Thymus (tissue), 11 donors: ENCODE results near the gene COL16A1. TPM values are rescaled to one million over a fixed set of nuclear protein-coding genes. Genes with fewer than 3 reads are reported as not detected.

Experiments
- DNase-seq, 9 donors: peaks; one replicate each; pipeline ENCODE4 v3.0.0-alpha.2; 2013; ENCODE audit warnings: low spot score in 9 of 9, low read depth in 6 of 9, missing footprints in 1 of 9
- H3K27ac ChIP-seq, 2 donors: one replicate each; pipeline ENCODE4 v1.5.1; 2013; ENCODE audit warnings: control low read depth in 1 of 2, low read depth in 1 of 2, low read length in 1 of 2, mild to moderate bottlenecking in 1 of 2, moderate library complexity in 1 of 2
- H3K27me3 ChIP-seq, 2 donors: one replicate each; pipeline ENCODE4 v1.5.1; 2013; ENCODE audit warnings: low read length in 1 of 2; ENCODE audit not compliant: control insufficient read depth in 2 of 2, insufficient read depth in 1 of 2
- H3K36me3 ChIP-seq, 2 donors: one replicate each; pipeline ENCODE4 v1.5.1; 2013; ENCODE audit warnings: low read length in 1 of 2, mild to moderate bottlenecking in 1 of 2, moderate library complexity in 1 of 2; ENCODE audit not compliant: control insufficient read depth in 2 of 2, insufficient read depth in 2 of 2
- H3K4me1 ChIP-seq, 2 donors: one replicate each; pipeline ENCODE4 v1.5.1; 2013; ENCODE audit warnings: low read length in 2 of 2; ENCODE audit not compliant: control insufficient read depth in 2 of 2, insufficient read depth in 2 of 2
- H3K4me3 ChIP-seq, 2 donors: one replicate each; pipeline ENCODE4 v1.5.1; 2013; ENCODE audit warnings: low read length in 2 of 2, control low read depth in 1 of 2, mild to moderate bottlenecking in 1 of 2
- H3K9me3 ChIP-seq, 2 donors: one replicate each; pipeline ENCODE4 v1.5.1; 2013; ENCODE audit warnings: low read length in 1 of 2, mild to moderate bottlenecking in 1 of 2; ENCODE audit not compliant: control insufficient read depth in 2 of 2, insufficient read depth in 1 of 2
- WGBS: extraction: QIAGEN DNeasy Blood & Tissue Kit; methylation state at CpG from one replicate; pipeline ENCODE4 v1.1.7; 2013; 5-methylcytosine and 5-hydroxymethylcytosine counted together
- polyA plus RNA-seq: library from polyadenylated mRNA; stranded (reverse); fragments of 200-250 nt; gene quantifications from one replicate; pipeline ENCODE4 v1.2.3, GENCODE V29; 2013
- total RNA-seq: library from RNA; stranded (reverse); fragments of 120-200 nt; gene quantifications from one replicate; pipeline ENCODE4 v1.2.4, GENCODE V29; 2013
- donor health status: healthy.

The COL16A1 gene
- total and polyA plus RNA-seq, 2 donors, result 32.9 to 39.3 TPM

DNA sequence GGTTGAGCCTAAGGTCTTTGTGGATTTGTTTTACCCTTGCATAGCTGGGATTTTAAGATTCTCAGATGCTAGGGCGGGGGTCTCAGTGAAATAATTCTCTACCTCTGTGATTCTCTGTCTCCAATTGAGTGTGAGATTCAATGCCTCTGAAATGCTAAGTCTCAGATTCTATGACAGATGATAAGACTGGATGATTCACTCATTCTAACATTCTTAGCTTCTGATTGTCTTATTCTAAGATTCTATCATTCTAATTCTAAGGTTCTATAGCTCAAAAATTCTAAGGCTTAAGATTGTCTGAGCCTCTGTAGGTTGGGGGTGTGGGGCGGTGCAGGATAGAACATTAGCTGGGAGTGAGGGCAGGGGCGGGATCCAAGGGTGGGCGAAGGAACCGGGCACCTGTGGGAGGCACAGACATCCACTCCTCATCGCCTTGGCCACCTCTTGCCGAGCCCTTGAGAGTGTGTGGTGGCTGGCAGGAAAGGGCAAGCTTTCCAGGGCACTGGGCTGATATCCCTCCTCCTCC is 30.8 kb upstream of the COL16A1 start:
- Histone ChIP-seq H3K27me3 (no peaks in the 10 kb centered on the region), H3K9me3 (no peaks in the 10 kb centered on the region), H3K4me3 (no peak overlapping the region), H3K36me3 (peaks cover 8 to 89% of the 10 kb centered on the region in 2 donors), H3K4me1 (peaks cover 0 to 10% of the 10 kb centered on the region in 2 donors), H3K27ac (no peak overlapping the region)
- DNase-seq, result no peak
- WGBS, result 97% methylated on average over 7 of the region's 7 CpGs

DNA sequence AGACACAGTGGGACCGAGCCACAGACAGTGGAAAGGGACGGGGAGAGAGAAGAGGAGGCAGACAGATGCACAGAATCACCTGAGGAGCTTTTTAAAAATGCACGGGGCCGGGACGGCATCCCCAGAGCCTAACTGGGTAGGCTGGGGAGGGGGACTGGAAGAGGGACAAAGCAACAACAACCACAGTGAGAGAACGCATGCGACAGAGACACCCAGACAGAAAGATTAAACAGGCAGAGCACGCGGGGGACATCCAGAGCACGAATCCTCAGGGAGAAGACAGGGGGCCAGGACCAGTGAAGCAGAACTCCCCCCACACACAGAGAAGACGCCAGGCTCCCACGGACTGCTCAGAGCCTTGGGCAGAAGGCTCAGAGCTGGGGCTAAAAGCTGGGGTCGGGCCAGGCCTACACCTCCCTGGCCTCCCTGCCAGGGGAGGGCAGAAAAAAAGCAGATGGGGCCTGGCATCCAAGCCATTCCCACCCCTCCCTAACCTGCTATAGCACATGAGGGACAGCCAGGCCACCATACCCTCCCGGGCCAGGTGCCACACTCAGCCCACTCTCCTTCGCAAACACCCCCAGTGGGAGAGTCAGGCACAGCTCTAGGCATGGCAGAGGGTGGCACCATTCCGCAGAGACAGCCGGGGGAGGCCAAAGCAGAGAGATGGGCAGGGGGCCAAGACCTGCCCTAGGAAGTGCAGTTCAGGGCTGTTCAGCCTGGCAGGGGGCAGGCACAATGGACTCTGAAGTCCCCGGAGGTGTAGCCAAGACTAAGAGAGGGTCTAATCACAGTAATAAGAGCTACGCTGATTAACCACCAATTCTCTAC is 29.8 kb upstream of the COL16A1 start:
- H3K27me3 ChIP-seq, result no peaks in the 10 kb centered on the region
- H3K4me1 ChIP-seq, result no peaks in the 10 kb centered on the region
- DNase-seq, result no peak
- peaks cover 8 to 84% of the 10 kb centered on the region in 2 donors for H3K36me3 ChIP-seq
- H3K9me3 ChIP-seq, result no peaks in the 10 kb centered on the region
- H3K27ac ChIP-seq, result no peak overlapping the region
- no peak overlapping the region for H3K4me3 ChIP-seq
- 93% methylated on average over 19 of the region's 19 CpGs for WGBS

DNA sequence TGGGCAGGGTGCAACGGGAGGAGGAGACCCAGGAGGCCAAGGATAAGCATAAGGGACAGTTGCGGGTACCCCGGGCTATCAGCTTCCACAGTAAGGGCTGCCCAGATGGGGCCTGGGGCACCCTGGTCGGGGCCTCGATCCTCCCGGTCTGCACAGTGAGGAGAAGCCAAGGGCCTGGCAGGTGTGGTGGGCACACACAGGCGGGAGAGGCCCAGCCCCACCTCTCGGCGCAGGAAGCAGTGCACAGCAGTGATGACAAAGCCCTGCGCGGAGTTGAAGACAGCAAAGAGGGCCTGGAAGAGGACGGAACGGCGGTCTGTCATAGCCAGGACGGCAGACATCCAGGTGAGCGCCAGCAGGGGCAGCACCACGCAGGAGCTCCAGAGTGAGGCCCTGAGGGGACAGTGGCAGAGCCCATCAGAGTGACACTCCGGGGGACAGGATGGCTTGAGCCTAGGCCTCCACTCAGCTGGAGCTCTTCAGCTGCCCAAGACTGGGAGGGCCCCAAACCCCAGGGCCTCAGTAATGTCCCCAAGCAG is 29.0 kb upstream of the COL16A1 start:
- 97% methylated on average over 18 of the region's 18 CpGs for WGBS
- H3K27ac ChIP-seq, result no peak overlapping the region
- H3K9me3 ChIP-seq, result no peaks in the 10 kb centered on the region
- no peaks in the 10 kb centered on the region for H3K27me3 ChIP-seq
- H3K36me3 ChIP-seq, result peaks cover 5 to 84% of the 10 kb centered on the region in 2 donors
- H3K4me3 ChIP-seq, result no peak overlapping the region
- DNase-seq, result no peak
- no peaks in the 10 kb centered on the region for H3K4me1 ChIP-seq

DNA sequence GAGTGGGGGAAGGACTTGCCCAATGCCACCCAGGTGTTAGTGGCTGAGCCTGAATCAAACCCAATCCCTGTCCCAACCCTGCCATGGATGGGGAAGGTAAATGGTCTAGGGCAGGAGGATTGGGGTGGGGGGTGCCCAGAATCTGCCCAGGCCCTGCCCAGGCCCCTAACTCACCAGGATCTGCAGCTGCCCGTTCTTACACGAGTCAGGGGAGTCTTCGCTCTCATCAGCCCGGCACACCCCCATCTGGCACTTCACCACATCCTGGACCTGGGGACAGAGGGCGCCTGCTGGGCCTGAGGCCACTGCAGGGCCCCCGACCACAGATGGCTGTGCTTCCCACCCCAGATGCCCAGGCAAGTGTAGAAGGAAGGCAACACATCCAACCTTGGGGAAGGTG is 28.5 kb upstream of the COL16A1 start:
- no peak overlapping the region for H3K4me3 ChIP-seq
- DNase-seq, result no peak
- no peaks in the 10 kb centered on the region for H3K4me1 ChIP-seq
- H3K9me3 ChIP-seq, result no peaks in the 10 kb centered on the region
- H3K27me3 ChIP-seq, result no peaks in the 10 kb centered on the region
- peaks cover 5 to 84% of the 10 kb centered on the region in 2 donors for H3K36me3 ChIP-seq
- 56% methylated on average over 6 of the region's 6 CpGs for WGBS
- H3K27ac ChIP-seq, result no peak overlapping the region

DNA sequence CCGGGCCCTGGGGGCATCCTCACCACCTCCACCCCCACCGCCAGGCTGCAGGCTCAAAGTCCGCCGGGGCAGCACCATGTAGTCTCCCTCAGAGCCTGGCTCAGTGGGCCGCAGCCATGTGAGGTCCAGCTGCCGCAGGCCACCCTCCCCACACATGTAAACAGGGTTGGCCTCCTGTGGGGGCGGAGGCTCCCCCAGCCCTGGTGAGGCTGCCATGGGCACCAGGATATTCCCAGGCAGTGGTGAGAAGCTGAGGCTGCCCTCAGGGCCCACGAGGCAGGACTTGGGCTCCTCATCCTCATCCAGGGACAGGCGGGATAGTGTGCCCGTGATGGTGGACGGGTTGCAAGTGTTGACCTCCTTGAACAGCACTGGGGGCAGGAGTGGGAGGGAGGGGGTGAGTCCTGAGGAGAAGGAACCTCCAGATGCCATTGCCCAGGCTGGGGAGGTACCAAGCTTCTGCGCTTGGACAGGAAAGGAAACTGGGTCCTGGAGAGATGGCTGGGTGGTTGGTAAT is 27.3 kb upstream of the COL16A1 start:
- no peak overlapping the region for H3K4me3 ChIP-seq
- H3K4me1 ChIP-seq, result no peaks in the 10 kb centered on the region
- H3K27me3 ChIP-seq, result no peaks in the 10 kb centered on the region
- no peak overlapping the region for H3K27ac ChIP-seq
- no peaks in the 10 kb centered on the region for H3K9me3 ChIP-seq
- WGBS, result 97% methylated on average over 12 of the region's 12 CpGs
- no peak for DNase-seq
- H3K36me3 ChIP-seq, result peaks cover 5 to 81% of the 10 kb centered on the region in 2 donors

DNA sequence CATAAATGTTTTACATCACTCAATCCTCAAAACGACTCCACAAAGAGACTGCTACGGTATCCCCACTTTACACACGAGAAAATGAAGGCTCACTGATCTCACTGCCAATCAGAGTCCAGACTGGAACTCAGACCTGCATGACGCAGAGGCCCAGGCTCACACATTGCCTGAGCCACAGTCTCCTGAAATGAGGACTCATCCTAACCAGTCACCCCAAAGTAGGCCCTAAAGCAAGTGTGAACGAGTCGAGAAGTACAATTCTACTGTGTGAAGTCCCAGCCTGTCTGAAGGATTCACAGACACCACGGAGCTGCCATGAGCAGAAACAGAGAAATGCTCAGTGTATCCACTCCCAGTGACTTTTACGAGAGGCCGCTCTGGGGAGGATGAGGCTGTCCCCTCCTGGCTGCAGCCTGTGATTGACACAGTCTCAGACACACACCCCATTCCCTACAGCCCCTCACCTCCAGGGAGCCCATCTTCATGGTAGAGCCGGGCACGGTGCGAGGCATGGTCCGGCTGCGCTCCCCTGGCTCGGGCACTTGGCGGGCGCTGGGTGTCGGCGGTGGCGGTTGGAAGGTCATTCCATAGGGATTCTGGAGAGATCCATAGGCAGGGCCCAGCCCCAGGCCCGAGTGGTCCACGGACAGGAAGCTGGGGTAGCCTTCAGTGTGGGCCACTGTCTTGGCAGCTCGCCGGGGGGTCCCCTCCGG is 26.7 kb upstream of the COL16A1 start:
- 95% methylated on average over 25 of the region's 25 CpGs for WGBS
- H3K4me1 ChIP-seq, result peaks cover 0 to 5% of the 10 kb centered on the region in 2 donors
- no peak overlapping the region for H3K27ac ChIP-seq
- DNase-seq, result no peak
- H3K9me3 ChIP-seq, result no peaks in the 10 kb centered on the region
- no peak overlapping the region for H3K4me3 ChIP-seq
- H3K36me3 ChIP-seq, result peaks cover 5 to 79% of the 10 kb centered on the region in 2 donors
- no peaks in the 10 kb centered on the region for H3K27me3 ChIP-seq

DNA sequence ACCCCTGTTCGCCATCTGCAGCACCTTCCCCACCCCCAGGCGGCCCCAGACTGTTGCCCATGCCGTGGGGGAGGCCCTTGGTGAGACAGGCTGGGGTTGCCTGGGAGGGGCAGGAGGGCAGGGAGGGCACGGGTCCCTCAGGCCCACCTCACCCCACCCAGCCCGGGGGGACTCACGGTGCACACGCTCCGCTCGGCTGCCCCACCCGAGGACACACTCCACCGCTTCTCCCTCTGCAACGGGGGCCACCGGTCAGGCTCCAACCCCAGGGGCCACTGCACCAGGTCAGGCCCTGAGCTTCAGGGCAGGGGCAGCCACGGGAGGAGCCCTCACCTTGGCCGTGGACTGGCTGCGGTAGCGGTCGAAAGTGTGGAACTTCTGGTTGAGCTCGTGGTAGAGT is 24.0 kb upstream of the COL16A1 start:
- no peak for DNase-seq

DNA sequence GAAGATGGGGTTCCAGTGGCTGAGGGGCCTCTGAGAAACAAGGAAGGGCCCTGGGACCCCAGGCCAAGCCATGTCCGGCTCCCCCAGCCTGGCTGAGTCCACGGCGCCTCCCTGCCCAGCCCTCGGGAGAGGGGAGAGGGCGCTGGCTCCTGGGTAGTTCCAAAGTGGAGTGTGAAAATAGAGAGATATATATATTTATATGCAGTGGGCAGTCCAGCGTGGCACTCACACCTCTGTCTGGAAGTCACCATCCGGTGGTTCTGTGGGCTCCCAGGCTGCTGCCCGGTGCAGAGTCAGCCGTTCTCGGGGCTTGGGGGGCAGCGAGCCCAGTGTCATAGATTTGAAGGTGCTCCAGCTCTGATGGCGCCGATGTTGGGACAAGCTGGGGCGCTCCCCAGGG is 23.4 kb upstream of the COL16A1 start:
- no peaks in the 10 kb centered on the region for H3K9me3 ChIP-seq
- H3K4me1 ChIP-seq, result peaks cover 0 to 7% of the 10 kb centered on the region in 2 donors
- no peak overlapping the region for H3K4me3 ChIP-seq
- no peak for DNase-seq
- H3K27ac ChIP-seq, result no peak overlapping the region
- no peaks in the 10 kb centered on the region for H3K27me3 ChIP-seq
- 98% methylated on average over 14 of the region's 14 CpGs for WGBS
- H3K36me3 ChIP-seq, result peaks cover 5 to 56% of the 10 kb centered on the region in 2 donors

More for the DNA sequence above, 24.0 kb upstream of the COL16A1 start:
- WGBS, result 93% methylated on average over 19 of the region's 19 CpGs
- no peaks in the 10 kb centered on the region for H3K9me3 ChIP-seq
- H3K27ac ChIP-seq, result no peak overlapping the region
- no peak overlapping the region for H3K4me3 ChIP-seq
- H3K27me3 ChIP-seq, result no peaks in the 10 kb centered on the region
- H3K36me3 ChIP-seq, result peaks cover 5 to 62% of the 10 kb centered on the region in 2 donors
- H3K4me1 ChIP-seq, result peaks cover 0 to 7% of the 10 kb centered on the region in 2 donors
